Measurements from ENCODE around the gene NDUFC2.
"Not testable (repeated sequence)": the region's sequence is repeated elsewhere in the genome, so short reads cannot be mapped to it uniquely, and the experiment has no call there.

Gene NDUFC2

GRCh38 chr11:78061088-78061920 is 18.4 kb downstream of the NDUFC2 start:
- no peak for DNase-seq
- in situ Hi-C loops (cut with HindIII; ENCODE audit: low pct_ligation_motif_present, low pct_unique_long_range_greater_than_20kb, low sequenced_read_pairs), result no loop called here

- in situ Hi-C loops (cut with HindIII; ENCODE audit: low pct_ligation_motif_present, low pct_unique_long_range_greater_than_20kb, low sequenced_read_pairs), result no loop called here
Measured at GRCh38 chr11:78060533-78060932, 19.1 kb downstream of the NDUFC2 start.

GRCh38 chr11:78059749-78060328 is 19.8 kb downstream of the NDUFC2 start:
- in situ Hi-C loops (cut with HindIII; ENCODE audit: low pct_ligation_motif_present, low pct_unique_long_range_greater_than_20kb, low sequenced_read_pairs); DNase-seq: not testable (repeated sequence)

More at GRCh38 chr11:78060533-78060932, 19.1 kb downstream of the NDUFC2 start:
- DNase-seq, result no peak

- in situ Hi-C loops (cut with HindIII; ENCODE audit: low pct_ligation_motif_present, low pct_unique_long_range_greater_than_20kb, low sequenced_read_pairs), result no loop called here
- DNase-seq, result no peak
Measured at GRCh38 chr11:78057462-78058055, 22.1 kb downstream of the NDUFC2 start.

- DNase-seq, result no peak
- in situ Hi-C loops (cut with HindIII; ENCODE audit: low pct_ligation_motif_present, low pct_unique_long_range_greater_than_20kb, low sequenced_read_pairs), result no loop called here
Measured at GRCh38 chr11:78056093-78056492, 23.6 kb downstream of the NDUFC2 start.

- in situ Hi-C loops (cut with HindIII; ENCODE audit: low pct_ligation_motif_present, low pct_unique_long_range_greater_than_20kb, low sequenced_read_pairs), result no loop called here
- no peak for DNase-seq
Measured at GRCh38 chr11:78054971-78055370, 24.7 kb downstream of the NDUFC2 start.

- in situ Hi-C loops (cut with HindIII; ENCODE audit: low pct_ligation_motif_present, low pct_unique_long_range_greater_than_20kb, low sequenced_read_pairs), result no loop called here
- DNase-seq, result peak; percentile 39
Measured at GRCh38 chr11:78050964-78051831, 28.5 kb downstream of the NDUFC2 start.

GRCh38 chr11:78049348-78049747 is 30.3 kb downstream of the NDUFC2 start:
- no peak for DNase-seq
- in situ Hi-C loops (cut with HindIII; ENCODE audit: low pct_ligation_motif_present, low pct_unique_long_range_greater_than_20kb, low sequenced_read_pairs), result no loop called here

GRCh38 chr11:78048561-78048960 is 31.1 kb downstream of the NDUFC2 start:
- in situ Hi-C loops (cut with HindIII; ENCODE audit: low pct_ligation_motif_present, low pct_unique_long_range_greater_than_20kb, low sequenced_read_pairs), result no loop called here
- no peak for DNase-seq

GRCh38 chr11:78046486-78046854 is 33.2 kb downstream of the NDUFC2 start:
- in situ Hi-C loops (cut with HindIII; ENCODE audit: low pct_ligation_motif_present, low pct_unique_long_range_greater_than_20kb, low sequenced_read_pairs), result no loop called here
- DNase-seq, result no peak

- in situ Hi-C loops (cut with HindIII; ENCODE audit: low pct_ligation_motif_present, low pct_unique_long_range_greater_than_20kb, low sequenced_read_pairs), result no loop called here
- DNase-seq, result peak; percentile 61
Measured at GRCh38 chr11:78045851-78046485, 33.7 kb downstream of the NDUFC2 start.

- in situ Hi-C loops (cut with HindIII; ENCODE audit: low pct_ligation_motif_present, low pct_unique_long_range_greater_than_20kb, low sequenced_read_pairs), result no loop called here
- no peak for DNase-seq
Measured at GRCh38 chr11:78044706-78045105, 35.0 kb downstream of the NDUFC2 start.

- DNase-seq, result no peak
- in situ Hi-C loops (cut with HindIII; ENCODE audit: low pct_ligation_motif_present, low pct_unique_long_range_greater_than_20kb, low sequenced_read_pairs), result no loop called here
Measured at GRCh38 chr11:78041843-78042440, 37.7 kb downstream of the NDUFC2 start.

- in situ Hi-C loops (cut with HindIII; ENCODE audit: low pct_ligation_motif_present, low pct_unique_long_range_greater_than_20kb, low sequenced_read_pairs); DNase-seq: not testable (repeated sequence)
Measured at GRCh38 chr11:78041380-78041719, 38.3 kb downstream of the NDUFC2 start.

- in situ Hi-C loops (cut with HindIII; ENCODE audit: low pct_ligation_motif_present, low pct_unique_long_range_greater_than_20kb, low sequenced_read_pairs), result no loop called here
- DNase-seq, result peak; percentile 11
Measured at GRCh38 chr11:78040691-78041379, 38.8 kb downstream of the NDUFC2 start.

GRCh38 chr11:78039919-78040671 is 39.6 kb downstream of the NDUFC2 start:
- in situ Hi-C loops (cut with HindIII; ENCODE audit: low pct_ligation_motif_present, low pct_unique_long_range_greater_than_20kb, low sequenced_read_pairs), result no loop called here
- peak; percentile 74 for DNase-seq

- DNase-seq, result no peak
- in situ Hi-C loops (cut with HindIII; ENCODE audit: low pct_ligation_motif_present, low pct_unique_long_range_greater_than_20kb, low sequenced_read_pairs), result no loop called here
Measured at GRCh38 chr11:78039391-78039918, 40.2 kb downstream of the NDUFC2 start.

Data from ACHN (cell line).